Hematopoietic multipotent progenitor cell treated with erythropoietin and hydrocortisone succinate and interleukin-3 and kit ligand, for 4 days (in vitro differentiated cells): ENCODE measurements around the gene SNAPIN.

Experiments used
- DNase-seq: peaks from one replicate; pipeline ENCODE4 v3.0.0-alpha.2; 2015

SNAPIN gene

DNA sequence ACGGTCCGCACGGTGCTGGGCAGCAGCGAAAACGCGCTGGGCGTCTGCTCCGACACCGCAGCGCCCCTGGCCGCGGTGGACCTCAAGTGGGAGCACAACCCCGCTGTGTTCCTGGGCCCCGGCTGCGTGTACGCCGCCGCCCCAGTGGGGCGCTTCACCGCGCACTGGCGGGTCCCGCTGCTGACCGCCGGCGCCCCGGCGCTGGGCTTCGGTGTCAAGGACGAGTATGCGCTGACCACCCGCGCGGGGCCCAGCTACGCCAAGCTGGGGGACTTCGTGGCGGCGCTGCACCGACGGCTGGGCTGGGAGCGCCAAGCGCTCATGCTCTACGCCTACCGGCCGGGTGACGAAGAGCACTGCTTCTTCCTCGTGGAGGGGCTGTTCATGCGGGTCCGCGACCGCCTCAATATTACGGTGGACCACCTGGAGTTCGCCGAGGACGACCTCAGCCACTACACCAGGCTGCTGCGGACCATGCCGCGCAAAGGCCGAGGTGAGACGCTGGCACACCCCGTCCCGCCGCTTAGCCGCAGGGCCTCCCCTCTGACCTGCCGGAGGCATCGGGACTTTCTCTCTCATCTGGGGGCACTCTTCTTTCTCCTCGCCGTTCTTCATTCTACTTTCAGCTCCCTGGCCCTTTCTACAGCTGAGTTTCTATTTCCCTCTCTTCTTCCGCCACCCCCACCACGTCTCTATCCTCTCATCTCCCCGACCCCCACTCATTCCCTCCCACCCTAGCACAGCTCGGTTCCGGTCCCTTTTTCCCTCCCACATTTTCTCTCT, 21.0 kb downstream of the SNAPIN start:
- DNase-seq = peak; percentile 52

DNA sequence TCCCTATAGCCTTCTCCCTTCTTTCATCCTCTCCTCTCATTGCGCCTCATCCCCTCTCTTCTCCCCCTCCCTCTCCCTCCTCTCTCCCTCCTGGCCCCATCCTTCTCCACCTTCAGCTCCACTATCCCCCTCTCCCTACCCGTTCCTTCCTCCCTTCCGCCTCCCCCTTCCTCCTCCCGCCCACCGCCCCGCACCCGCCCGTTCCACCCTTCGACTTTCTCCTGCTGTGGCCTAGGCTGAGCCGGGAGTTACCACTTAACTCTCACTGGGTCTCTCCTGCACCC, 21.6 kb downstream of the SNAPIN start:
- DNase-seq = no peak

DNA sequence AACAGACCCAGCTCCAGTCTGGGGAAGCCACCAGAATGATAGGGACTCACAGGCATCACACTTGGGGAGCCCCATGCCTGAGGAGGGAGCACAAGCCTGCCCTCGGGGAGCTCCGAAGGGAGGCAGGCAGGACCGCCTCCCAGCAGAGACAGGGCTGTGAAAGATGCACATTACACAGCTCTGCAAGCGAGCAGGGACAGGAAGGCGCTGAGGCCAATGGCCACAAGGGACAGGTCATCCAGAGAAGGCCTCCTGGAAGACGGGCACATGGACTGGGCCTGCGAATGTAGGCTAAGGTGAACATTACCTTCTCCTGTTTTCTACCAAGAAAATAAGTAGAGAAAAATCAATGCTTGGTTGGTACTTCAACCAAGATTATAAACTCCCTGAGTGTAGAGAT, 24.2 kb downstream of the SNAPIN start:
- no peak for DNase-seq

DNA sequence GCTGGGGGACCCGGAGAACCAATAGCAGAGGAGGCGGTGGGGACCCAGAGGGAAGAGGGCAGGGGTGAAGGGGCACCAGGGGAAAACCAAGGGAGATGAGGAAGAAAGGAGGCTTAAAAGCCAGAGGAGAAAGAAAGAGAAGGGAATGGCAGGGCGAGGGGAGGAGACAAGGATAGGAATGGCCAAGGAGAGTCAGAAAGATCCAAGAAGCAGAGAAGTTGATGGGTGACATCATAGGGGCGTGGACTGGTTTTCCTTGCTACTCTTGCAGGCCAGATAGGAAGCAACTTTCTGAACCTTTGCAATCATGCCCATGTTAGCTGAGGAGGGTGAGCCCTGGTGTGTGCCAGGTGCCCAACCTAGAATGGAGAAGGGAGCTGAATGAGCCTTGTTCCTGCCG, 25.4 kb downstream of the SNAPIN start:
- DNase-seq = no peak

DNA sequence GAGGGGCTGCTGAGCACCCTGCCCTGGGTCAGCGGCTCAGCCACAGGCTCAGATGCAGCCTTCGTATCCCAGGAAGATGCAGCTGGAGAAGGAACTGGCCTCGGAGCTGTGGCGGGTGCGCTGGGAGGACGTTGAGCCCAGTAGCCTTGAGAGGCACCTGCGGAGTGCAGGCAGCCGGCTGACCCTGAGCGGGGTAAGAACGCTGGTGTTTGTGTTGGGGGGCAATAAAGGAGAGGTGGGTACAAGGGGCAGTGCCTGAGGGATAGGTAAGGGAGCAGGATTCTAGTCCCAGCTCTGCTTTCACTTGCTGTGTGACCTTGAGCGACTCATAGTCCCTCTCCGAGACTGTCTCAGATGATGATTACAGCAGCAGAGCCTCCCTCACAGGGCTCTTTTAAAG, 26.4 kb downstream of the SNAPIN start:
- DNase-seq = no peak

DNA sequence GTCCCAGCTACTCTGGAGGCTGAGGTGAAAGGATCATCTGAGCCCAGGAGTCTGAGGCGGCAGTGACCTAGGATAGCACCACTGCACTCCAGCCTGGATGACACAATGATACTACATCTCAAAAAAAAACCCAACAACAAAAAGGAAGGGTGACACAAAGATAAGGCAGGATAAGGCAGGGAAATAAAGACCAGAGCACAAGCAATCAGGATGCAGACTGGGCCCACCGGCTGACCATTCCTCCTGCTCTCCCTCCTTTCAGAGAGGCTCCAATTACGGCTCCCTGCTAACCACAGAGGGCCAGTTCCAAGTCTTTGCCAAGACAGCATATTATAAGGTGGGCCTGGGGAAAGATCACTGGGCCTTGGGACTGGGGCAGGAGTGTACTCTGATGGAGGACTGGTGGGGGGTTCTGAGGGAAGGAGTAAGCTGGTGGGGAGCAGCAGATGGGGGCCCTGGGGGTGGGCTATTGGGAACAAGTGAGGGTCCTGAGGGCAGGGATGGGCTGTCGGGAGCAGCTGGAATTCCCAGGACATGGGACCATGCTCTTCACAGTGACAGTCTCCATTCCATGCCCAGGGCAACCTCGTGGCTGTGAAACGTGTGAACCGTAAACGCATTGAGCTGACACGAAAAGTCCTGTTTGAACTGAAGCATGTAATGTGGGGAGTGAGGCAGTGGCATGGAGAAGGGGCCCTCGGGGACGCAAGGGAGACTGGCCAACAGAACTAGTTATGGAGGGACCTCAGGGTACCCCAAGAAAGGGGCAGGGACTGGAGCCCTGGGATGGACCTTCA, 27.2 kb downstream of the SNAPIN start:
- no peak for DNase-seq

DNA sequence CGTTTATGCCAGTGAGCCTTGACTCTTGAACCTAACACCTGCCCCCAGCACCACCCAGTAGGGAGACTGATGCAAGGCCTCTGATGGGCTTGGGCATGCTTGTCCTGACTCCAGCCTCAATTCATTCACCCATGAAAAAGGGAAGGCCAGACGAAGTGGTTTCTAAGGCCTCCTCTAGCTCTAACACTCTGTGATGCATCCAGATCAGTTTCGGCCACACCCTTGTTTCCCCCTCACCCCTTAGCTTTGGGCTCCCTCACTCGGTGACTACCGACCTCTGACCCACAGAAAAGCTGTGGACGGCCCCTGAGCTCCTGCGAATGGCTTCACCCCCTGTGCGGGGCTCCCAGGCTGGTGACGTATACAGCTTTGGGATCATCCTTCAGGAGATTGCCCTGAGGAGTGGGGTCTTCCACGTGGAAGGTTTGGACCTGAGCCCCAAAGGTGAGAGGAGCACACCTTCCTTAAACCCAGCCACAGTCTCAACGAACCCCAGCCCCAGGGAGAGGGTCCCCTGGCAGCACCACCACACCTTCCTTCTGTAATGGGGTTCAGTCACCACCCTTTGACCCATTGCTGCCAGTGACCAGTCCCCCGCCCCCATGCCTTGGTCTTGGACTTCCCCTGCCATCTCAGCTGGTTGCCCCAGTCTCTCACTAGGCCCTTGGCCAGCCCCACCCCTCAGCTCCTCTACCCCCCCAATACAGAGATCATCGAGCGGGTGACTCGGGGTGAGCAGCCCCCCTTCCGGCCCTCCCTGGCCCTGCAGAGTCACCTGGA, 29.0 kb downstream of the SNAPIN start:
- no peak for DNase-seq

DNA sequence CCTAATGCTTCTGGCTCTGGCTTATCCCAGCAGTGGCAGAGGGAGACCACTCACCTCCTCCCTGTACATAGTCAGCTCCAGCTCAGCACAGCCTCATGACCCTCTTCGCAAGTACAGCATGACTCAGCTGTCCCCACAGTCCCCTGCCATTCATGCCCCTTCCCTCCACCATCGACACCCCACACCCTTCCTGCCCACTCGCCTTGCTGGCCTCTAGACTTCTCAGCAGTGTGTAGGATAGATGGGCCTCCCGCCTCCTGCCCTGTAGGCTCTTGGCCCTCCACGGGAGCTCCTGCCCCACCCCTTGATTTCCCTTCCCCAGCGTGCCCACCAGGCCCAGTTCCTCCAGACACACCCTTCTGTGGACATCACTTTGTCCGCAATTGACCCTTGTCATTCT, 29.8 kb downstream of the SNAPIN start:
- no peak for DNase-seq

DNA sequence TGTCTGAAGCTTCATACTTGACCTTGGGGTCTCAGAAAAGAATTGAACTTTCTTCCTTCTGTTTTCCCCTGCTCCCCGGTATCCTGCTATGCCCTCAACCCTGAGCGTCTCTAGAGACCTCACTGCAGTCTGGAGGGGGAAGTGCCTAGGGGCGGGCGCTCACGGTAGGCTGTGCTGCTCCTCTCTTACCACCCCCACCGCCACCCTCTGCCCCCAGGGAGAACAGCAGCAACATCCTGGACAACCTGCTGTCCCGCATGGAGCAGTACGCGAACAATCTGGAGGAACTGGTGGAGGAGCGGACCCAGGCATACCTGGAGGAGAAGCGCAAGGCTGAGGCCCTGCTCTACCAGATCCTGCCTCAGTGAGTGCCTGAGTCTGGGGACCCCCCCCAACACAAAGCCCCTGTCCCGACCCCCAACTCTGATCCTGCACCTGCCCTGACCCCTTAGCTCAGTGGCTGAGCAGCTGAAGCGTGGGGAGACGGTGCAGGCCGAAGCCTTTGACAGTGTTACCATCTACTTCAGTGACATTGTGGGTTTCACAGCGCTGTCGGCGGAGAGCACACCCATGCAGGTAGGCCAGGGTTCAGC, 30.3 kb downstream of the SNAPIN start:
- DNase-seq = no peak

DNA sequence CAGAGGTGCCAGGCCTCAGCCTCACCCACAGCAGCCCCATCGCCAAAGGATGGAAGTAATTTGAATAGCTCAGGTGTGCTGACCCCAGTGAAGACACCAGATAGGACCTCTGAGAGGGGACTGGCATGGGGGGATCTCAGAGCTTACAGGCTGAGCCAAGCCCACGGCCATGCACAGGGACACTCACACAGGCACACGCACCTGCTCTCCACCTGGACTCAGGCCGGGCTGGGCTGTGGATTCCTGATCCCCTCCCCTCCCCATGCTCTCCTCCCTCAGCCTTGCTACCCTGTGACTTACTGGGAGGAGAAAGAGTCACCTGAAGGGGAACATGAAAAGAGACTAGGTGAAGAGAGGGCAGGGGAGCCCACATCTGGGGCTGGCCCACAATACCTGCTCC, 35.0 kb downstream of the SNAPIN start:
- no peak for DNase-seq

DNA sequence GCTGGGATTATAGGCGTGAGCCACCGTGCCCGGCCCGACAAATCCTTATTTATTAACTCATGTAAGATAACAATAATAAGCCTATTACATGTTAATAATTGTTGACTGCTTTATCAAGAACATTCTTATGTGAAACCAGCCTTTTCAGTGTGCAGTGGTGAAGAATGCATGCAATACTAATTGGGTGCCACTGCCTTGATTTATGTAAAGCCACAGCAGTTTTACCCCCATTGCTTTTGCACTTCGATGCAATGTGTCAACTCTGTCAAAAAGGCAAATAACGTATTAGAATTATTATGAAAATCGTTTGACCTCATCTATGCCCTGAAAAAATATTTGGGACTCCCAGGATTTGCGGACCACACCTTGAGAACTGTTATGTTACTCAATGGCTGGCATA, 38.2 kb downstream of the SNAPIN start:
- DNase-seq = no peak

DNA sequence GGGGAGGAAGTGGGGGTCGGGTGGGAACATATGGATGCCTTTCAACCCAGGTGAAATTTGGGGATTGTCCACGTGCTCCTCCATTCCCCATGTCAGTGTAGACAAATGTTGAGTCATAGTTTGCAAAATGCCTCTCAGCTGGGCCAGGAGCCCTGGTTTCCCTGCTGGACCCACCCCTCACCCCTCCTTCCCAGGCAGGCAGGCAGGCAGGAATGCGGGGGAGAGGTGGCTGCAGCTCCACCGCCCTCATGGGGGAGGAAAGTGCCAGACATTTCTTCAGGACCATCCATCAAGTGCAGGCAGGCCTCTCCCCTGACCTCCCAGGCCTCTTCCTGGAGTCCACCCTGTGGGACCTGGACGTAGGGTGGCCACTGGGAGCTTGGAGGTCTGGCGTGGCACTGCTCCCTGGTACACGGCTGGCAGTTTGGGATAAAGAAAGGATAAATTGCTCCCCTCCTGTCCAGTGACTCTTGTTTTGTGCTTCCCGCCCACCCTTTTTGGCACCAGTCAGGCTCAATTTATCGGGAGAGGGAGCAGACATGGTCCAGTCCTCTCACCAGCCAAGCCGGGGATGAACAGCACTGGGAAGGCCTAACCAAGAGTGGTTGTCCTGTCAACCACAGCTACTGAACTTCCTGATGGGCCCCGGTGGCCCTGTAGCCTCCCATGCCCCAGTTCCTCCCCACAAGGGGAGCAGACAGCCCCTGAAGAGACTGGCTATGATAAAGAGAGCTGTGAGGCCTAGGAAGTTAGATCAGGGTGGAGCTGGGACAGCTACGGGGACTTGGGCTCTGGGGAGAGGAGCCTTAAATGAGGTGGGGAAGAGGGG, 38.9 kb downstream of the SNAPIN start:
- peak; percentile 58 for DNase-seq

DNA sequence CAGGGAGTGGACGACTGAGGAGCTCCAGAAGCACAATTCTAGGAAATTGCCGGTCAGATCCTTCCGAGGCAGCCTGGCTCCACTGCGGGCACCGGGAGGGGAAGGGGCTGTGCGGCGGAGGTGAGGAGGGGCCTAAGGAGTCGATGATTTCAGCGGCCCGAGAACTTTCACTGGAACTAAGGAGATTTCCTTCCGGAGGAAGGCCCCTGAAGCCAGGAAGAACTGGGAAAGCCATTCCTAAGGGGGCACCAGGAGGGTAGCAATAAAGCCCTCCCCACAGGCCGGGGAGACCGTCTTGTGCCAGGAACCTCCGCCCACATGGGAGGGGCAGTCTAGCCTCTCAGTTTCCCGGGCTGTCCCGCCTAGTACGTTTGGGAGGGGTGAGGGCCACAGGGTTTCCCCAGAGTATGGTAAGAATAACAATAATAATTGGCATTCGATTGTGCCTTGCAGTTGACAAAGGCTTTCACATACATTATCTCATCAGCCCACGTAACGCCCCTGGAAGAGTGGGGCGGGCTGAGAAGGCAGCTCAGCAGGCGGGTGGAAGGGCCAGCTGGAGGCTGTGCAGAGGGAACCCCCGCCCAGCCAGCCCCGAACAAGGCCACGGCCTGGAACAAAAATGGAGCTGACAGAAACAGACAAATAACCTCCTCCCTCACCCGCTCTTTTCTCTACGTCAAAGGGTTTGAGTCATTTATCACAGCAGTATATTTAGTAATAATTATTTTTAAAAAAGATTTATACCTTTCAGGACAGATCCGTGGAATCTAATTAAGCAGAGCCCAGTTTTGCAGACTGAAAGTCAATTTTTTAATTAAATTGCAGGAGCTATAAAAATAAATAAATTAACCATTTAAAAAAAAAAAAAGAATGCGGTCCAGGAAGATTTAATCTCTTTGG, 39.8 kb downstream of the SNAPIN start:
- peak; percentile 83 for DNase-seq

DNA sequence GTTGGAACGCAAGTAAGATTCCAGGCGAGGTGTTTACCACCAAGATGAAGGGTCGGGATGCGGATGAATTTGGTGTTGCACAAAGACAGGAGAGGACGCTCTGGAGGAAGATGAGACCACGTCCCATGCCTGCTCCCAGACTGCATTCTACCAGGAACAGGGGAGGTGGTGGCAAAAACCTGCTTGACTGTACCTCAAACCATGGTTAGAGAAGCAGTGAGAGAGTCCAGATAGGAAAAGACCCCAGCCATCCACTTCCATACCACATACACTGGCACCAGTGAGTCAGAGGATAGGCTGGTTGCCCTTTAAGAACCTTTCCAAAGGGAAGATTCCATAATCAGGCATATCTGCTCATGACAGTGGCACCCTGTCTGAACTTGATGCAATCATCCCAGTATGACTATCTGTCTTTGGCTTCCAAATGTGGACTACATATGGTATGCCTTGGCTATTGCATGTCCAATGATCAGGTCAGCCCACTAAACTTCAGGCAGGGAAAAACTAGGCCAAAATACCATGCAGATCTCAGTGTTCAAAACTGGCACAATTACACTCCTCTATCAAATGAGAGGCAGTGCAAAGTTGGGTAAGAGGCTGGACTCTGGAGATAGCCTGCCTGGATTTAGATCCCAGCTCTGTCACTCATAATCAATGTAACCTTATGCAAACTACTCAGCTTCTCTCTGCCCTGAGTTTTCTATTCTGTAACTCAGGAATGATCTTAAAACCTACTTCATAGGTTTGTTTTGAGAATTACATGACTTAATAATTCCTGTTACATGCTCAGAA, 40.6 kb downstream of the SNAPIN start:
- DNase-seq = no peak

DNA sequence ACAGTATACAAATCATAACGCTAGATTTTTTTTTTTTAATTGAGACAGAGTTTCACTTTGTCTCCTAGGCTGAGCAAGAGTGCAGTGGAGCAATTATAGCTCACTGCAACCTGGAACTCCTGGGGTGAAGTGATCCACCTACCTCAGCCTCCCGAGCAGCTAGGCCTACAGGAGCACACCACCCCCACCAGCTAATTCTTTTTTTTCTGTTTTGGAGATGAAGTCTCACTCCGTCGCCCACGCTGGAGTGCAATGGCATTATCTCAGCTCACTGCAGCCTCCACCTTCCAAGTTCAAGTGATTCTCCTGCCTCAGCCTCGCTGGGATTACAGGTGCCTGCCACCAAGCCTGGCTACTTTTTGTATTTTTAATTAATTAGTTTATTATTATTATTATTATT, 41.3 kb downstream of the SNAPIN start:
- no peak for DNase-seq

DNA sequence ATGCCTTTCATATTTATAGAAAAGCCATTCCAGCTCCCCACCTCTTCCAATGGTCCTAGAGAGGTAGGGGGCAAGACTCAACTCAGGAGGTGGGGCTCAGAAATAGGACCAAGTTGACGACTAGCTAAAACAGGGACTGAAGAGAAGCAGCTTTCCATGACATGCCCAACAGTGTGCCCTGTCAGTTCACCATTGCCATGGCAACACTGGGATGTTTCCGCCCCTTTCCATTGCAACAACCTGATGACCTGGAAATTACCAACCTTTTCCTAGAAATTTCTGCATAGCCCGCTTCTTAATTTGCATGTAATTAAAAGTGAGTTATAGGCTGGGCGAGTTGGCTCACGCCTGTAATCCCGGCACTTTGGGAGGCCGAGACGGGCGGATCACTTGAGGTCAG, 47.0 kb downstream of the SNAPIN start:
- no peak for DNase-seq

DNA sequence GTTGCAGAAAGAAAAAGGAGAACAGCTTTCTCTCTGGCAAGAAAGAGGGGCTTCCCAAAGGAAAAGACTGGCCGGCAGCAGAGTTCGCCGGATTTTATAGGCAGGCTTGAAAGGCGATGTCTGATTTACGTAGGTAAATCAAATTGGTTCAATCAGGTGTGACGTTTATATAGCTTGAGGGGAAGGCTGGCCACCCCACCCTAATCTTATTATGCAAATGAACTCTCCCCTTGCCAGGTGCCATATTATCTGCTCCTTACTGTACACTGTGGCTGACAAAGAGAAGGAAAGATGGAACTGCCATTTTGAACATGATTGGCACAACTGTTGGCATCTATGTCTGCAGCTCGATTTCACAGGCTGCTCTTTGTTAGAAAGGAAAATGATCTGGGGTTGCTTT, 52.5 kb downstream of the SNAPIN start:
- DNase-seq = no peak
